GM12878 (cell line): ENCODE results near the gene MDFI.

Experiments
- BCL11A ChIP-seq: IDR thresholded peaks from 2 replicates; pipeline ENCODE4 v1.6.1; 2011; ENCODE audit warnings: low read depth, low read length
- BMI1 ChIP-seq: fragments of 450-650 bp; IDR thresholded peaks from 2 replicates; pipeline ENCODE4 v1.6.1; 2016; ENCODE audit warnings: mild to moderate bottlenecking, moderate library complexity, borderline replicate concordance
- CHD4 ChIP-seq: fragments of 200-600 bp; sonication (generic); IDR thresholded peaks from 2 replicates; pipeline ENCODE4 v1.6.1; 2016; ENCODE audit warnings: mild to moderate bottlenecking
- MYC ChIP-seq: IDR thresholded peaks from 2 replicates; pipeline ENCODE4 v1.6.1; 2011; ENCODE audit warnings: mild to moderate bottlenecking, low read length, moderate library complexity, inconsistent platforms; ENCODE audit not compliant: insufficient read depth, insufficient replicate concordance, insufficient read length, severe bottlenecking
- SMARCA5 ChIP-seq: fragments of 450-650 bp; IDR thresholded peaks from 2 replicates; pipeline ENCODE4 v1.6.1; 2017; ENCODE audit warnings: mild to moderate bottlenecking
- TF ChIP-seq, protein P1 (sequence below): fragments of 450-650 bp; IDR thresholded peaks from 2 replicates; pipeline ENCODE4 v1.6.1; 2016; ENCODE audit warnings: mild to moderate bottlenecking
- TF ChIP-seq, protein P2 (sequence below), 3 experiments: IDR thresholded peaks in 2 of 3; conservative IDR thresholded peaks in 1 of 3; 2 replicates each; pipeline ENCODE4 v1.5.1; 2011; ENCODE audit warnings: low read depth in 3 of 3, low read length in 3 of 3, mild to moderate bottlenecking in 3 of 3, control low read depth in 2 of 3, moderate library complexity in 2 of 3, inconsistent platforms in 1 of 3, mixed read lengths in 1 of 3; ENCODE audit not compliant: control insufficient read depth in 2 of 3, insufficient read depth in 1 of 3; ENCODE audit errors: extremely low read depth in 1 of 3

DNA sequence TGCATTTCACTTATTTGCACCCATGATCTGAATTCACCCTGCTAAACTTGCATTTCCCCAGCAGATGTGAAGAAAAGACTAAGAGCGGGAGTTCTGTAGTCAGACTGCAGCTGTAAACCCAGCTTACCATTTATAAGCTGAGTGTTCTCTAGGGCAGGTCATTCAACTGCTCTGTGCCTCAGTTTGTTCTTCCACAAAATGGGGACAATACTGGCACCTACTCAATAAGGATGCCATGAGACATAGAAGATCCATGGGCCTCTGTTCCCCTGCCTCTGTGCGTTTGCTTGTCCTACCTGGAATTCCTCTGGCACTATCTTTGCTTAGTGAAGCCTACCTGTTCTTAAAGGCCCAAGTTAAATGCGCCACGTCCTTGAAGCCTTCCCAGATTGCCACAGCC lies 12.2 kb upstream of the MDFI start:
- TF ChIP-seq, protein P1, sequence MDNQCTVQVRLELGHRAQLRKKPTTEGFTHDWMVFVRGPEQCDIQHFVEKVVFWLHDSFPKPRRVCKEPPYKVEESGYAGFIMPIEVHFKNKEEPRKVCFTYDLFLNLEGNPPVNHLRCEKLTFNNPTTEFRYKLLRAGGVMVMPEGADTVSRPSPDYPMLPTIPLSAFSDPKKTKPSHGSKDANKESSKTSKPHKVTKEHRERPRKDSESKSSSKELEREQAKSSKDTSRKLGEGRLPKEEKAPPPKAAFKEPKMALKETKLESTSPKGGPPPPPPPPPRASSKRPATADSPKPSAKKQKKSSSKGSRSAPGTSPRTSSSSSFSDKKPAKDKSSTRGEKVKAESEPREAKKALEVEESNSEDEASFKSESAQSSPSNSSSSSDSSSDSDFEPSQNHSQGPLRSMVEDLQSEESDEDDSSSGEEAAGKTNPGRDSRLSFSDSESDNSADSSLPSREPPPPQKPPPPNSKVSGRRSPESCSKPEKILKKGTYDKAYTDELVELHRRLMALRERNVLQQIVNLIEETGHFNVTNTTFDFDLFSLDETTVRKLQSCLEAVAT = no peak
- TF ChIP-seq MYC = no peak
- TF ChIP-seq, protein P2, sequence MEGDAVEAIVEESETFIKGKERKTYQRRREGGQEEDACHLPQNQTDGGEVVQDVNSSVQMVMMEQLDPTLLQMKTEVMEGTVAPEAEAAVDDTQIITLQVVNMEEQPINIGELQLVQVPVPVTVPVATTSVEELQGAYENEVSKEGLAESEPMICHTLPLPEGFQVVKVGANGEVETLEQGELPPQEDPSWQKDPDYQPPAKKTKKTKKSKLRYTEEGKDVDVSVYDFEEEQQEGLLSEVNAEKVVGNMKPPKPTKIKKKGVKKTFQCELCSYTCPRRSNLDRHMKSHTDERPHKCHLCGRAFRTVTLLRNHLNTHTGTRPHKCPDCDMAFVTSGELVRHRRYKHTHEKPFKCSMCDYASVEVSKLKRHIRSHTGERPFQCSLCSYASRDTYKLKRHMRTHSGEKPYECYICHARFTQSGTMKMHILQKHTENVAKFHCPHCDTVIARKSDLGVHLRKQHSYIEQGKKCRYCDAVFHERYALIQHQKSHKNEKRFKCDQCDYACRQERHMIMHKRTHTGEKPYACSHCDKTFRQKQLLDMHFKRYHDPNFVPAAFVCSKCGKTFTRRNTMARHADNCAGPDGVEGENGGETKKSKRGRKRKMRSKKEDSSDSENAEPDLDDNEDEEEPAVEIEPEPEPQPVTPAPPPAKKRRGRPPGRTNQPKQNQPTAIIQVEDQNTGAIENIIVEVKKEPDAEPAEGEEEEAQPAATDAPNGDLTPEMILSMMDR (IDR thresholded peaks at IDR 0.05 in 2 of 3, conservative IDR thresholded peaks at IDR 0.05 in 1 of 3; ENCODE audit: control insufficient read depth in 2 of 3, extremely low read depth in 1 of 3, insufficient read depth in 1 of 3, low read depth in 3 of 3, low read length in 3 of 3) = no peak
- TF ChIP-seq BMI1 = no peak
- no peak for TF ChIP-seq CHD4
- no peak for TF ChIP-seq BCL11A
- TF ChIP-seq SMARCA5 = no peak
